Panc1 (cell line): Measurements from ENCODE around the gene GCK. TPM values are rescaled to one million over a fixed set of nuclear protein-coding genes. Genes with fewer than 3 reads are reported as not detected.
A peak's percentile ranks its signal among the peaks of the same experiment; 100 is the strongest.

Experiments
- ATAC-seq: fragments of 200-7000 bp; cut with Tn5 transposase; 2 replicates; pipeline ENCODE4 v1.9.1; 2020; ENCODE audit warnings: mild to moderate bottlenecking, moderate library complexity
- BruUV-seq: library from RNA; stranded (reverse); fragments of 400-500 nt; replicated peaks from 2 replicates; lab custom pipeline; 2021; lab: Mats Ljungman, UMichigan
- CTCF ChIA-PET: fragments of 300-600 bp; sonication (Branson Sonifier 250); formaldehyde crosslinking; loops from one replicate; lab custom pipeline; 2022; ENCODE audit warnings: antibody characterized with exemption; lab: Charles Lee
- POLR2A ChIA-PET: fragments of 300-600 bp; sonication (Branson Sonifier 250); formaldehyde crosslinking; loops from one replicate; lab custom pipeline; 2022; ENCODE audit warnings: antibody characterized with exemption; lab: Charles Lee
- DNase-seq: peaks from one replicate; pipeline ENCODE4 v3.0.0-alpha.2; 2010; ENCODE audit warnings: low read depth, low spot score
- H3K27ac ChIP-seq: 2 replicates; pipeline ENCODE4 v1.5.1; 2011; ENCODE audit warnings: mild to moderate bottlenecking, low read length, inconsistent platforms
- H3K27me3 ChIP-seq: fragments of 200-500 bp; sonication (Bioruptor generic); 2 replicates; pipeline ENCODE4 v1.6.0; 2014; ENCODE audit warnings: low read length, inconsistent platforms; ENCODE audit not compliant: control insufficient read depth, insufficient read depth
- H3K36me3 ChIP-seq: fragments of 200-500 bp; sonication (Bioruptor generic); 2 replicates; pipeline ENCODE4 v1.5.1; 2014; ENCODE audit warnings: inconsistent platforms, mild to moderate bottlenecking, low read length, moderate library complexity; ENCODE audit not compliant: control insufficient read depth, insufficient read depth
- H3K4me1 ChIP-seq: 2 replicates; pipeline ENCODE4 v1.5.1; 2011; ENCODE audit warnings: inconsistent platforms, mild to moderate bottlenecking, low read length, moderate library complexity; ENCODE audit not compliant: control insufficient read depth, insufficient read depth
- H3K4me3 ChIP-seq, 2 experiments: 2 replicates each; pipeline ENCODE4 v1.5.1; 2011 to 2012; ENCODE audit warnings: low read depth in 2 of 2, low read length in 2 of 2, mild to moderate bottlenecking in 2 of 2, inconsistent platforms in 1 of 2, moderate library complexity in 1 of 2
- H3K9me3 ChIP-seq: fragments of 200-500 bp; sonication (Bioruptor generic); 2 replicates; pipeline ENCODE4 v1.5.1; 2014; ENCODE audit warnings: low read depth, mild to moderate bottlenecking, inconsistent platforms, low read length, moderate library complexity; ENCODE audit not compliant: control insufficient read depth, insufficient read depth
- POLR2AphosphoS5 ChIP-seq: IDR thresholded peaks from 2 replicates; pipeline ENCODE4 v1.6.1; 2012; ENCODE audit warnings: mild to moderate bottlenecking, low read depth, low read length, moderate library complexity
- SIN3A ChIP-seq: IDR thresholded peaks from 2 replicates; pipeline ENCODE4 v1.6.1; 2012; ENCODE audit warnings: low read depth, mild to moderate bottlenecking, low read length, moderate library complexity, borderline replicate concordance; ENCODE audit not compliant: insufficient read depth
- TCF7L2 ChIP-seq: IDR thresholded peaks from 2 replicates; pipeline ENCODE4 v1.6.1; 2011; ENCODE audit warnings: mild to moderate bottlenecking, low read depth, low read length, inconsistent platforms
- in situ Hi-C: cut with HindIII; loops from 2 replicates; pipeline ENCODE4 v1.10.0; 2016; ENCODE audit warnings: low sequenced_read_pairs, low pct_unique_long_range_greater_than_20kb
- intact Hi-C: fragments of 100-400 bp; cut with micrococcal nuclease; formaldehyde crosslinking; loops from one replicate; pipeline ENCODE4 v1.10.0; 2022; ENCODE audit not compliant: unreplicated experiment
- total RNA-seq: library from RNA; stranded (reverse); gene quantifications from one replicate; pipeline ENCODE4 v1.2.1, GENCODE V29; 2021; ENCODE audit not compliant: unreplicated experiment
- TF ChIP-seq, protein P1 (sequence below): fragments of 450-650 bp; IDR thresholded peaks from 2 replicates; pipeline ENCODE4 v1.5.1; 2017; ENCODE audit warnings: mild to moderate bottlenecking
- TF ChIP-seq, protein P2 (sequence below), 2 experiments: IDR thresholded peaks; 2 replicates each; pipeline ENCODE4 v1.6.1; 2011 to 2012; ENCODE audit warnings: low read depth in 2 of 2, control low read depth in 1 of 2, low read length in 1 of 2, mild to moderate bottlenecking in 1 of 2, moderate library complexity in 1 of 2; ENCODE audit not compliant: insufficient read depth in 1 of 2

Gene GCK
- total RNA-seq, 1 experiment from 2014 or later: 0.36 TPM

DNA sequence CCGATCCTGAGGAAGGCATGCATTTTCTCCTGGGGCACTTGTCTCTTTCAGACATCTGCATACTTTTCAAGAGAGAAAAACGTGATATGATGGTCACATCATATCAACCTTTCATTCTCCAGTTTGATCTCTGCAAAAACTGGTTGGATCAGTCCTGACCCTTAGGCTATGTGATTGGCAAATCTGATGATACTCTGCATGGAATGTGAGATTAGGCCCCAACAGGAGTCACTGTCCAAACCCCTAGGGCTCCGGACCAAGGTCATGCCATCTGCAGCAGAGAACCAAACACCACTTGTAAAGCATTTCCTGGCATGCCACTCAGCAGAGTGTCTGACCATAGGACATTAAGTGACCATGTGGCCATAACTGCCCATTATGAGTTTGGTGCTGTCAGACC lies 8.6 kb downstream of the GCK start:
- in situ Hi-C loops (no loop called here), intact Hi-C loops (no loop called here)
- TF ChIP-seq, protein P1, sequence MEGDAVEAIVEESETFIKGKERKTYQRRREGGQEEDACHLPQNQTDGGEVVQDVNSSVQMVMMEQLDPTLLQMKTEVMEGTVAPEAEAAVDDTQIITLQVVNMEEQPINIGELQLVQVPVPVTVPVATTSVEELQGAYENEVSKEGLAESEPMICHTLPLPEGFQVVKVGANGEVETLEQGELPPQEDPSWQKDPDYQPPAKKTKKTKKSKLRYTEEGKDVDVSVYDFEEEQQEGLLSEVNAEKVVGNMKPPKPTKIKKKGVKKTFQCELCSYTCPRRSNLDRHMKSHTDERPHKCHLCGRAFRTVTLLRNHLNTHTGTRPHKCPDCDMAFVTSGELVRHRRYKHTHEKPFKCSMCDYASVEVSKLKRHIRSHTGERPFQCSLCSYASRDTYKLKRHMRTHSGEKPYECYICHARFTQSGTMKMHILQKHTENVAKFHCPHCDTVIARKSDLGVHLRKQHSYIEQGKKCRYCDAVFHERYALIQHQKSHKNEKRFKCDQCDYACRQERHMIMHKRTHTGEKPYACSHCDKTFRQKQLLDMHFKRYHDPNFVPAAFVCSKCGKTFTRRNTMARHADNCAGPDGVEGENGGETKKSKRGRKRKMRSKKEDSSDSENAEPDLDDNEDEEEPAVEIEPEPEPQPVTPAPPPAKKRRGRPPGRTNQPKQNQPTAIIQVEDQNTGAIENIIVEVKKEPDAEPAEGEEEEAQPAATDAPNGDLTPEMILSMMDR: no peak
- TF ChIP-seq TCF7L2: no peak
- TF ChIP-seq, protein P2, sequence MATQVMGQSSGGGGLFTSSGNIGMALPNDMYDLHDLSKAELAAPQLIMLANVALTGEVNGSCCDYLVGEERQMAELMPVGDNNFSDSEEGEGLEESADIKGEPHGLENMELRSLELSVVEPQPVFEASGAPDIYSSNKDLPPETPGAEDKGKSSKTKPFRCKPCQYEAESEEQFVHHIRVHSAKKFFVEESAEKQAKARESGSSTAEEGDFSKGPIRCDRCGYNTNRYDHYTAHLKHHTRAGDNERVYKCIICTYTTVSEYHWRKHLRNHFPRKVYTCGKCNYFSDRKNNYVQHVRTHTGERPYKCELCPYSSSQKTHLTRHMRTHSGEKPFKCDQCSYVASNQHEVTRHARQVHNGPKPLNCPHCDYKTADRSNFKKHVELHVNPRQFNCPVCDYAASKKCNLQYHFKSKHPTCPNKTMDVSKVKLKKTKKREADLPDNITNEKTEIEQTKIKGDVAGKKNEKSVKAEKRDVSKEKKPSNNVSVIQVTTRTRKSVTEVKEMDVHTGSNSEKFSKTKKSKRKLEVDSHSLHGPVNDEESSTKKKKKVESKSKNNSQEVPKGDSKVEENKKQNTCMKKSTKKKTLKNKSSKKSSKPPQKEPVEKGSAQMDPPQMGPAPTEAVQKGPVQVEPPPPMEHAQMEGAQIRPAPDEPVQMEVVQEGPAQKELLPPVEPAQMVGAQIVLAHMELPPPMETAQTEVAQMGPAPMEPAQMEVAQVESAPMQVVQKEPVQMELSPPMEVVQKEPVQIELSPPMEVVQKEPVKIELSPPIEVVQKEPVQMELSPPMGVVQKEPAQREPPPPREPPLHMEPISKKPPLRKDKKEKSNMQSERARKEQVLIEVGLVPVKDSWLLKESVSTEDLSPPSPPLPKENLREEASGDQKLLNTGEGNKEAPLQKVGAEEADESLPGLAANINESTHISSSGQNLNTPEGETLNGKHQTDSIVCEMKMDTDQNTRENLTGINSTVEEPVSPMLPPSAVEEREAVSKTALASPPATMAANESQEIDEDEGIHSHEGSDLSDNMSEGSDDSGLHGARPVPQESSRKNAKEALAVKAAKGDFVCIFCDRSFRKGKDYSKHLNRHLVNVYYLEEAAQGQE (IDR thresholded peaks at IDR 0.05; ENCODE audit: insufficient read depth in 1 of 2, low read depth in 2 of 2, low read length in 1 of 2): no peak
- TF ChIP-seq POLR2AphosphoS5: no peak
- no peak for TF ChIP-seq SIN3A
- Histone ChIP-seq H3K9me3 (peaks cover 4% of the 10 kb centered on the region; the same call in 1 of the 2 replicates), H3K4me3 (no peak overlapping the region), H3K36me3 (no peaks in the 10 kb centered on the region), H3K4me1 (peaks cover 21% of the 10 kb centered on the region), H3K27me3 (no peaks in the 10 kb centered on the region), H3K27ac (no peak overlapping the region)
- no peak for DNase-seq
- no TSS peak for BruUV-seq
- ATAC-seq: no peak
- POLR2A ChIA-PET: no interaction called here
- CTCF ChIA-PET: no interaction called here

DNA sequence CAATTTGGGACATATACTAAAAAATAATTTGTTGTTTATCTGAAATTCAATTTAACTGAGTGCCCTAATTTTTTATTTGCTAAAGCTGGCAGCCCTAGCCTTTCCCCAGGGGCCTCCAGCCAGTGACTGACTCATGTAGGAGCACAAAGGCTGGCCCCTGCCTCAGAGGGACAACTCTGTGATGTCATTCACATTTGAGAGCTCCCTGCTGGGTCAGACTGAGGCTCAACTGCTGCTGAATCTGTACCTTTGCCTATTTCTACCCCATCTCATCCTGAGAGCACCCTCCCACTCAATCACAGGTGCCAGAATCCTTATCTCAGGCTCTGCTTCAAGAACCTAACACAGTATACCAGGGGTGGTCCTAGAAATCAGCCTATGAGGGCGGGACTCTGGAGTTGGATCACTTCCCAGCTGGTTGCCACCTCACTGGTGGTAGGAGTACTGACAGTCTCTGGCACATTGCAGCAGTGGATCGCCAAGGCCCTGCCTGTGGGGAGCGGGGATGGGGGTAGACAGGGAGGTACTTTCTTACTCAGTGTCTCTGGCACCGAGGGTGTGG lies 11.6 kb downstream of the GCK start:
- Histone ChIP-seq H3K4me3 (no peak overlapping the region), H3K27ac (no peak overlapping the region), H3K4me1 (no peaks in the 10 kb centered on the region), H3K27me3 (no peaks in the 10 kb centered on the region), H3K36me3 (no peaks in the 10 kb centered on the region), H3K9me3 (no peaks in the 10 kb centered on the region; the same call in 1 of the 2 replicates)
- intact Hi-C loops (no loop called here), in situ Hi-C loops (no loop called here)
- ChIA-PET POLR2A (no interaction called here), CTCF (no interaction called here)
- TF ChIP-seq, protein P1: no peak
- TF ChIP-seq, protein P2 (IDR thresholded peaks at IDR 0.05; ENCODE audit: insufficient read depth in 1 of 2, low read depth in 2 of 2, low read length in 1 of 2): no peak
- ATAC-seq (0 out of 2 replicates have a peak, but pooled peaks have one; percentile 52), DNase-seq (no peak)
- no TSS peak for BruUV-seq
